ENCODE data around the gene REXO4. TPM values are rescaled to one million over a fixed set of nuclear protein-coding genes. Genes with fewer than 3 reads are reported as not detected.

Gene REXO4
- polyA plus RNA-seq, 1 donor (not counting 4 experiments of a cell fraction or from before 2014, with no cell fraction given), result 21.5 TPM

DNA sequence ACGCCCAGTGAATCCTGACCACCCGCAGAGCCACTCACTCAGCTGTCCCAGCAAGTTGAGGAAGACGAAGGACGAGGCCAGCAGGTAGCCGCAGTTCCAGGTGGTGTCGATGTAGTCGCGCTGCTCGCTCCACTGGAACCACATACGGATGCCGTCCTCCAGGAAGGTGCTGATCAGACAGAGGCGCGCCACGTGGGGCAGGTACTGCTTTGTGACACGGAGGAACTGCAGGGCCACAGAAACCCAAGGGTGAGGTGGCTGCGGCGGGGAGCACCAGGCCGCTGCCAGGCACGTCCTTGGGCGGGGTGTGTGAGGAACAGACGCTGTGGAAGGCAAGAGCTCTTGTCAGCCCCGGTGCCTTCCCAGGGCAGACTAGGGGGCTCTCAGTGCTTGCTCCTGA, 50.6 kb downstream of the REXO4 start:
- Histone ChIP-seq H3K27me3 (ENCODE audit: control insufficient read depth, extremely low read depth, insufficient read depth, low read length) (no peaks in the 10 kb centered on the region), H3K27ac (ENCODE audit: control insufficient read depth, insufficient read depth, low read length) (no peak overlapping the region), H3K4me3 (ENCODE audit: control insufficient read depth in 2 of 3, extremely low read depth in 1 of 3, insufficient read depth in 2 of 3, low read depth in 1 of 3, low read length in 3 of 3) (no peak overlapping the region), H4K20me1 (ENCODE audit: control insufficient read depth, extremely low read depth, insufficient read depth, low read length) (peaks cover 57% of the 10 kb centered on the region), H3K36me3 (ENCODE audit: control insufficient read depth in 2 of 2, extremely low read depth in 1 of 2, insufficient read depth in 2 of 2, low read length in 2 of 2) (peaks cover 41 to 58% of the 10 kb centered on the region in 2 experiments), H3K9me3 (ENCODE audit: control insufficient read depth, low read depth, low read length) (no peaks in the 10 kb centered on the region), H3K9me1 (ENCODE audit: control insufficient read depth, extremely low read depth, insufficient read depth, low read length) (peaks cover 6% of the 10 kb centered on the region), H3K4me1 (ENCODE audit: control insufficient read depth, extremely low read depth, insufficient read depth, low read length) (peaks cover 75% of the 10 kb centered on the region), H3K79me2 (ENCODE audit: control insufficient read depth, insufficient read depth, low read length) (peaks cover 68% of the 10 kb centered on the region), H3K9ac (ENCODE audit: control insufficient read depth, extremely low read depth, insufficient read depth, low read length) (no peak overlapping the region), H2AFZ (ENCODE audit: control insufficient read depth, low read length) (no peak overlapping the region), H3K4me2 (ENCODE audit: control insufficient read depth, extremely low read depth, insufficient read depth, low read depth, low read length) (no peak overlapping the region)
- FAIRE-seq (no peak), DNase-seq (ENCODE audit: low read depth, low spot score) (no peak)
- dilution Hi-C loops (cut with MboI; ENCODE audit: extremely low pct_ligation_motif_present, low sequenced_read_pairs), result no loop called here
- TF ChIP-seq EZH2 (IDR thresholded peaks at IDR 0.05; ENCODE audit: low read length), result no peak

DNA sequence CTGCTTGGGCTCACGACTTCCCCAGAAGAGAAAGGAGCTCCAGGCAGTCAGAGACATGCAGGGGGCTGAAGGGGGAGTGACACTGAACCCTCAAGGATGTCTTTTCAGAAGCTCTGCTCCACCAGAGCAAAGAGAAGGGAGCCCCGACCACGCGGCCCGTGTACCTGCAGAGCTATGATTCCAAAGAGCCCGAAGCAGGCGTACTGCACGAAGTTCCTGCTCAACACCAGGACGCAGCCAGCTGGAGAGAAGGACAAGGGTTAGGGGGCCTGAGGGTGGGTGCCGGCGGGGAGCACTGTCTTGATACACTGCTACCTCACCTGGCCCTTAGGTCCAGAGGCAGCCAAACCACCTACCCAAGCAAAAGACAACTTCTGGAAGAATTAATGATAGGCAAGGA, 51.4 kb downstream of the REXO4 start:
- Histone ChIP-seq H3K9me3 (ENCODE audit: control insufficient read depth, low read depth, low read length) (no peaks in the 10 kb centered on the region), H3K9me1 (ENCODE audit: control insufficient read depth, extremely low read depth, insufficient read depth, low read length) (no peaks in the 10 kb centered on the region), H2AFZ (ENCODE audit: control insufficient read depth, low read length) (no peak overlapping the region), H3K4me2 (ENCODE audit: control insufficient read depth, extremely low read depth, insufficient read depth, low read depth, low read length) (no peak overlapping the region), H3K36me3 (ENCODE audit: control insufficient read depth in 2 of 2, extremely low read depth in 1 of 2, insufficient read depth in 2 of 2, low read length in 2 of 2) (peaks cover 45 to 60% of the 10 kb centered on the region in 2 experiments), H3K27ac (ENCODE audit: control insufficient read depth, insufficient read depth, low read length) (no peak overlapping the region), H3K79me2 (ENCODE audit: control insufficient read depth, insufficient read depth, low read length) (peaks cover 60% of the 10 kb centered on the region), H3K4me1 (ENCODE audit: control insufficient read depth, extremely low read depth, insufficient read depth, low read length) (peaks cover 74% of the 10 kb centered on the region), H3K9ac (ENCODE audit: control insufficient read depth, extremely low read depth, insufficient read depth, low read length) (no peak overlapping the region), H3K4me3 (ENCODE audit: control insufficient read depth in 2 of 3, extremely low read depth in 1 of 3, insufficient read depth in 2 of 3, low read depth in 1 of 3, low read length in 3 of 3) (no peak overlapping the region), H3K27me3 (ENCODE audit: control insufficient read depth, extremely low read depth, insufficient read depth, low read length) (no peaks in the 10 kb centered on the region), H4K20me1 (ENCODE audit: control insufficient read depth, extremely low read depth, insufficient read depth, low read length) (peaks cover 50% of the 10 kb centered on the region)
- TF ChIP-seq EZH2 (IDR thresholded peaks at IDR 0.05; ENCODE audit: low read length), result no peak
- TF ChIP-seq, protein P1, sequence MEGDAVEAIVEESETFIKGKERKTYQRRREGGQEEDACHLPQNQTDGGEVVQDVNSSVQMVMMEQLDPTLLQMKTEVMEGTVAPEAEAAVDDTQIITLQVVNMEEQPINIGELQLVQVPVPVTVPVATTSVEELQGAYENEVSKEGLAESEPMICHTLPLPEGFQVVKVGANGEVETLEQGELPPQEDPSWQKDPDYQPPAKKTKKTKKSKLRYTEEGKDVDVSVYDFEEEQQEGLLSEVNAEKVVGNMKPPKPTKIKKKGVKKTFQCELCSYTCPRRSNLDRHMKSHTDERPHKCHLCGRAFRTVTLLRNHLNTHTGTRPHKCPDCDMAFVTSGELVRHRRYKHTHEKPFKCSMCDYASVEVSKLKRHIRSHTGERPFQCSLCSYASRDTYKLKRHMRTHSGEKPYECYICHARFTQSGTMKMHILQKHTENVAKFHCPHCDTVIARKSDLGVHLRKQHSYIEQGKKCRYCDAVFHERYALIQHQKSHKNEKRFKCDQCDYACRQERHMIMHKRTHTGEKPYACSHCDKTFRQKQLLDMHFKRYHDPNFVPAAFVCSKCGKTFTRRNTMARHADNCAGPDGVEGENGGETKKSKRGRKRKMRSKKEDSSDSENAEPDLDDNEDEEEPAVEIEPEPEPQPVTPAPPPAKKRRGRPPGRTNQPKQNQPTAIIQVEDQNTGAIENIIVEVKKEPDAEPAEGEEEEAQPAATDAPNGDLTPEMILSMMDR (optimal IDR thresholded peaks at IDR 0.05 in 1 of 3, IDR thresholded peaks at IDR 0.05 in 1 of 3, conservative IDR thresholded peaks at IDR 0.05 in 1 of 3; ENCODE audit: extremely low read depth in 1 of 3, insufficient read depth in 2 of 3, low read length in 3 of 3), result no peak
- DNase-seq (ENCODE audit: low read depth, low spot score) (no peak), FAIRE-seq (no peak)
- dilution Hi-C loops (cut with MboI; ENCODE audit: extremely low pct_ligation_motif_present, low sequenced_read_pairs), result no loop called here
